ENCODE data around the gene CLPTM1L. TPM values are rescaled to one million over a fixed set of nuclear protein-coding genes. Genes with fewer than 3 reads are reported as not detected.

Gene CLPTM1L
- total RNA-seq, 1 experiment from 2014 or later, result 141 TPM

DNA sequence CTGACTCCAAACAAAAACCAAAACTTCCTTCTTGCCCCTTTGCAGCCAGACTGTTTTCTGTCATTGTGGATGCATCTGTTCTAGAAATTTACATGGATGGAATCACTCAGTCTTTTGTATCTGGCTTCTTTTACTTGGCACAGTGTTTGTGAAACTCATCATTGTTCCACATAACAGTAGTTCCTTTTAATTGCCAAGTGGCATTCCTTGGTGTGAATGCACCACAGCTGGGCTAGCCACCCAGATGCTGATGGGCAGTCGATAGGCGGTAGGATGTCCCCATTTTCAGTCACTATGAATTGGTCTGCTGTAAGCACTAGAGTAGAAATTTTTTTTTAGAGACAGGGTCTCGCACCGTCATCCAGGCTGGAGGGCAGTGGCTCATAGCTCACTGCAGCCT lies 6.3 kb upstream of the CLPTM1L start:
- no peak overlapping the region for H3K4me3 ChIP-seq (ENCODE audit: low read length)
- H2AFZ ChIP-seq (ENCODE audit: low read length), result no peak overlapping the region
- H3K4me2 ChIP-seq (ENCODE audit: low read depth, low read length, poor library complexity, severe bottlenecking), result no peak overlapping the region
- no peak overlapping the region for H3K27ac ChIP-seq (ENCODE audit: low read length)
- H3K9me2 ChIP-seq (replicated peaks; ENCODE audit: insufficient read depth, low read length), result no peaks in the 10 kb centered on the region
- H3K4me1 ChIP-seq (ENCODE audit: low read length), result peaks cover 2% of the 10 kb centered on the region
- DNase-seq, result no peak
- H3K27me3 ChIP-seq (ENCODE audit: low read length), result no peaks in the 10 kb centered on the region
- H3K79me2 ChIP-seq (ENCODE audit: low read length), result no peaks in the 10 kb centered on the region
- no peaks in the 10 kb centered on the region; the same call in 1 of the 2 replicates for H4K20me1 ChIP-seq (ENCODE audit: insufficient read depth, low read depth, low read length)
- H3K9ac ChIP-seq (ENCODE audit: low read length), result no peak overlapping the region
- no peaks in the 10 kb centered on the region for H3K36me3 ChIP-seq (ENCODE audit: insufficient read depth, low read length)
- H3K9me3 ChIP-seq (ENCODE audit: low read length), result no peaks in the 10 kb centered on the region

DNA sequence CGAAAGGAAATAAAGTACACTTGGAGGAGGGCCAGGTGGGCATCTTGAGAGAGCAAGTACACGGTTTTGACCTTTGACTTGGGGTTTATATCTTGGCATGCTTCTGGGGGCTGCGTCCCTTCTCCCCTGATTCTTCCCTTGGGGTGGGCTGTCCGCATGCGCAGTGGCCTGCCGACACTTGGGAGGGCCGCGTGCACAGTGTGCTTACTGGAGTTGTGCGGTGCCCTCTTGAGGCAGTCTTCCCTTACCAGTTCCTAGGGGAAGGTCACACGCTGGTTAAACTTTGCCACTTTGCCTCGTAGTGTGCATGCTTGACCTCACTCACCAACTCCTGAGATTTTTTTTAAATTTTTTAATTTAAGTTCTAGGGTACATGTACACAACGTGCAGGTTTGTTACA lies 4.3 kb upstream of the CLPTM1L start:
- Histone ChIP-seq H3K9me2 (replicated peaks; ENCODE audit: insufficient read depth, low read length) (no peaks in the 10 kb centered on the region), H3K27me3 (ENCODE audit: low read length) (no peaks in the 10 kb centered on the region), H3K4me3 (ENCODE audit: low read length) (no peak overlapping the region), H3K36me3 (ENCODE audit: insufficient read depth, low read length) (no peaks in the 10 kb centered on the region), H3K27ac (ENCODE audit: low read length) (no peak overlapping the region), H3K4me2 (ENCODE audit: low read depth, low read length, poor library complexity, severe bottlenecking) (no peak overlapping the region), H3K9ac (ENCODE audit: low read length) (no peak overlapping the region), H2AFZ (ENCODE audit: low read length) (no peak overlapping the region), H3K4me1 (ENCODE audit: low read length) (peaks cover 8% of the 10 kb centered on the region), H4K20me1 (ENCODE audit: insufficient read depth, low read depth, low read length) (no peaks in the 10 kb centered on the region; the same call in 1 of the 2 replicates), H3K9me3 (ENCODE audit: low read length) (no peaks in the 10 kb centered on the region), H3K79me2 (ENCODE audit: low read length) (peaks cover 4% of the 10 kb centered on the region)
- no peak for DNase-seq

DNA sequence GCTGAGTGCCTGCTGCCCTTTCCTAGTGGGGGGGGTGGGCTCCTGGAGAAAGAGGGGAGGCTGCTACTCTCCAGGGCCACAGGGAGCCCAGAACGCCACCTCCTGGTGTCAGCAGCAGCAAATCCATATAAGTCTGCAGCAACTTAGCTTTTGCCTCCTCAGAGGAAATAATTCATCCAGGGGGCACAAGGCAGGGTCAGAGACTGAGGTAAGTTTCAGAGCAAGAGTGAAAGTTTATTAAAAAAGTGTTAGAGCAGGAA lies 4.0 kb upstream of the CLPTM1L start:
- Histone ChIP-seq H3K4me3 (ENCODE audit: low read length) (no peak overlapping the region), H3K27ac (ENCODE audit: low read length) (no peak overlapping the region), H3K9me2 (replicated peaks; ENCODE audit: insufficient read depth, low read length) (no peaks in the 10 kb centered on the region), H3K9me3 (ENCODE audit: low read length) (no peaks in the 10 kb centered on the region), H3K4me1 (ENCODE audit: low read length) (peaks cover 10% of the 10 kb centered on the region), H4K20me1 (ENCODE audit: insufficient read depth, low read depth, low read length) (no peaks in the 10 kb centered on the region; the same call in 1 of the 2 replicates), H3K79me2 (ENCODE audit: low read length) (peaks cover 7% of the 10 kb centered on the region), H3K36me3 (ENCODE audit: insufficient read depth, low read length) (no peaks in the 10 kb centered on the region), H2AFZ (ENCODE audit: low read length) (no peak overlapping the region), H3K27me3 (ENCODE audit: low read length) (no peaks in the 10 kb centered on the region), H3K4me2 (ENCODE audit: low read depth, low read length, poor library complexity, severe bottlenecking) (no peak overlapping the region), H3K9ac (ENCODE audit: low read length) (no peak overlapping the region)
- no peak for DNase-seq

DNA sequence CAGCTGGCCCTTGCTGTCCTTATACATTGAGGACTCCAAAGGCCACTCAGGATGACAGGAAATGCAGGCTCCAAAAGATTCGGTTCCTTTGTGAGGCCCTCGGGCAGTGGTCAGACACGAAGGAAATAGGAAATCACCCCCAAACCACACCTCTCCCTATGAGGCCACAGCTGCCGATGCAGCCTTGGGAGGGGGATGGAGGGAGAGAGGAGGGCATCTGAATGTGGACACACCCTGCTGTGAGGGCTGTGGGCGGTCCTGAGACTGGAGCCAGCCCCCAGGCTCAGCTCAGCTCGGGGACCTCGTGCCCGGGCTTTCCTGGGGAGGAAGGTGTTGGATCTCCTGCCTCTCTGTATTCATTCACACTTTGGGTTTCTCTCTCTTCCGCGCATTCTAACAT lies 2.7 kb upstream of the CLPTM1L start:
- H3K4me3 ChIP-seq (ENCODE audit: low read length), result no peak overlapping the region
- H3K9ac ChIP-seq (ENCODE audit: low read length), result no peak overlapping the region
- no peak for DNase-seq
- peaks cover 24% of the 10 kb centered on the region for H3K4me1 ChIP-seq (ENCODE audit: low read length)
- no peaks in the 10 kb centered on the region for H3K9me3 ChIP-seq (ENCODE audit: low read length)
- H3K4me2 ChIP-seq (ENCODE audit: low read depth, low read length, poor library complexity, severe bottlenecking), result no peak overlapping the region
- no peaks in the 10 kb centered on the region; the same call in 1 of the 2 replicates for H4K20me1 ChIP-seq (ENCODE audit: insufficient read depth, low read depth, low read length)
- no peaks in the 10 kb centered on the region for H3K9me2 ChIP-seq (replicated peaks; ENCODE audit: insufficient read depth, low read length)
- H3K36me3 ChIP-seq (ENCODE audit: insufficient read depth, low read length), result 0 out of 2 replicates have a peak, but pooled peaks cover 3% of the 10 kb centered on the region
- H3K27ac ChIP-seq (ENCODE audit: low read length), result no peak overlapping the region
- H3K27me3 ChIP-seq (ENCODE audit: low read length), result no peaks in the 10 kb centered on the region
- H3K79me2 ChIP-seq (ENCODE audit: low read length), result peaks cover 21% of the 10 kb centered on the region
- no peak overlapping the region for H2AFZ ChIP-seq (ENCODE audit: low read length)

DNA sequence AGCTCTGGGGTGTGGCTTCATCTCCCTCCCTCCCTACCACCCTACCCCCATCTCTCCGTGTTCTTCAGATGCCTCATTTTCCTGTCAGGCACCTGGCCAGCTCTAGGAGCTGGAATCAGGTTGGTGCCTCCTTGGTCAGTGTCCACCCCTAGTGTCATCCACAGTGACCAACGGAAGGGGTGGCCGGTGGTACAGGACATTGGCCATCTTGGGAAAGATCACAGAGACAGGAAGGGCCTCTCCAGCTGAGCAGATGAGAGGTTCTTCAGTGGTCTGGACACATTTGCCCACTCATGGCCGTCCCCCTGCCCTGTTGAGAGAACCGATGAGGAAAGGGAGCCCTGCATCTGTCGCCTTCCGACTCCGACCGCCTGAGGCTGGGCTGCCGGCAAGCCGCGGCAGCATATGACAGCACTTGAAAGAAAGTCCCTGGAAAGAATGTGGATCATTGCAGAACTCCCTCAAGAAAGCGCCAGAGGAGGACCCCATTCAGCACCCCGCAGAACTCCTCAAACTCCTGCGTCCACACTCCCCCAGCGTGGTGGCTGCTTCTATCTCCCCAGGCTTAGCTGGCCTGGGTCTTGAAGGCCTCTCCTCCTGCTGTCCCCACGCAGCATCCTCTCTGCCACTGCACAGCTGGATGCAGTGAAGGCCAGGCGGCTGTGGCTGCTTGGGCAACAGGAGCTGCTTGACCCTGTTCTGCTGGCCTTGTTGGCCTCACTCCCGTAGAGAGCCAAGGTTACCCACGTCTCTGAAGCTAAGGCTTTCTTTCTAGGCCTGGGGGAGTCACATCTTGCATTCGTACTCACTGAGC lies 1.9 kb upstream of the CLPTM1L start:
- Histone ChIP-seq H3K27me3 (ENCODE audit: low read length) (no peaks in the 10 kb centered on the region), H3K9me2 (replicated peaks; ENCODE audit: insufficient read depth, low read length) (no peaks in the 10 kb centered on the region), H3K36me3 (ENCODE audit: insufficient read depth, low read length) (peaks cover 9% of the 10 kb centered on the region; the same call in 1 of the 2 replicates), H3K27ac (ENCODE audit: low read length) (no peak overlapping the region), H3K79me2 (ENCODE audit: low read length) (peaks cover 28% of the 10 kb centered on the region), H3K4me3 (ENCODE audit: low read length) (no peak overlapping the region), H3K4me2 (ENCODE audit: low read depth, low read length, poor library complexity, severe bottlenecking) (no peak overlapping the region), H3K9ac (ENCODE audit: low read length) (0 out of 2 replicates have a peak overlapping the region, but pooled peaks have one; percentile 90), H4K20me1 (ENCODE audit: insufficient read depth, low read depth, low read length) (no peaks in the 10 kb centered on the region; the same call in 1 of the 2 replicates), H3K9me3 (ENCODE audit: low read length) (no peaks in the 10 kb centered on the region), H2AFZ (ENCODE audit: low read length) (no peak overlapping the region), H3K4me1 (ENCODE audit: low read length) (peaks cover 31% of the 10 kb centered on the region)
- DNase-seq, result no peak

DNA sequence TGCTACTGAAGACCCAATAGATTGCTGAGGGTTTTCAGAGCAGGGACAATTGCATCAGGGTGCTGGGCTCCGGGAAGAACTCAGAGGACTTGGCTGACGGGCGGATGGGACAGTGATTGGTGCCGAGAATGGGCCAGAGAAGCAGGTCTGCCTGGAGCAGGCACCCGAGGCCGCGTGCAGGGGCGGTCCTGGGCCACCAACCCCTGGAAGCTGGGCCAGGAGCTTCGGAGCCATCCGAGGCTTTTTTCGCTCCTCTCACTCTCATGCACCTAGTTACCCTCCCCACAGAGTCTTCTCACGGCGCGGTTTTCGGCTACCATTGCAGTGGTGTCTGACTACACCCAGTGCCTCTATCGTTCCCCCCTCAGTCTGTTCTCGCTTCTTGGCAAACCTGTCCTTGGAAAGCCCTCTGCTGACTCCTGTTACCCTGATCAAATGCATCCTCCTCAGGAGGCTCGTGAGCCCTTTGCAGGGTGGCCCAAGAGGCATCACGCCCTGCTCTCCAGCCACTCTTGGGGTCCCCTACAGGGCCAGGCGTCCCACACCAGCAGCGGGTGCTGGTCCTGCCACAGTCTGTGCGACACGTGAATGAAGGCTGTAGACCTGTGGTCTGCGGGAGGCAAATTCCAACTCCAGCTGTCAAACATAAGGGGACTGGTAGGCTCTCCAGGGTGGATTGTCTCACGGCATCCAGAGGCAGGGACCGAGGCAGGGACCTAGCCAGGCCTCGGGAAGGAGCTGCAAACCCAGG lies 1.2 kb upstream of the CLPTM1L start:
- H3K36me3 ChIP-seq (ENCODE audit: insufficient read depth, low read length), result peaks cover 17% of the 10 kb centered on the region; the same call in 1 of the 2 replicates
- peak overlapping the region; percentile 90 for H3K9ac ChIP-seq (ENCODE audit: low read length)
- H3K4me3 ChIP-seq (ENCODE audit: low read length), result peak overlapping the region; percentile 95
- no peak overlapping the region for H3K27ac ChIP-seq (ENCODE audit: low read length)
- peak overlapping the region; percentile 71 for H3K4me2 ChIP-seq (ENCODE audit: low read depth, low read length, poor library complexity, severe bottlenecking)
- H2AFZ ChIP-seq (ENCODE audit: low read length), result no peak overlapping the region
- DNase-seq, result no peak
- H3K9me3 ChIP-seq (ENCODE audit: low read length), result no peaks in the 10 kb centered on the region
- peaks cover 35% of the 10 kb centered on the region for H3K79me2 ChIP-seq (ENCODE audit: low read length)
- H3K4me1 ChIP-seq (ENCODE audit: low read length), result peaks cover 39% of the 10 kb centered on the region
- H3K9me2 ChIP-seq (replicated peaks; ENCODE audit: insufficient read depth, low read length), result no peaks in the 10 kb centered on the region
- no peaks in the 10 kb centered on the region; the same call in 1 of the 2 replicates for H4K20me1 ChIP-seq (ENCODE audit: insufficient read depth, low read depth, low read length)
- H3K27me3 ChIP-seq (ENCODE audit: low read length), result no peaks in the 10 kb centered on the region

DNA sequence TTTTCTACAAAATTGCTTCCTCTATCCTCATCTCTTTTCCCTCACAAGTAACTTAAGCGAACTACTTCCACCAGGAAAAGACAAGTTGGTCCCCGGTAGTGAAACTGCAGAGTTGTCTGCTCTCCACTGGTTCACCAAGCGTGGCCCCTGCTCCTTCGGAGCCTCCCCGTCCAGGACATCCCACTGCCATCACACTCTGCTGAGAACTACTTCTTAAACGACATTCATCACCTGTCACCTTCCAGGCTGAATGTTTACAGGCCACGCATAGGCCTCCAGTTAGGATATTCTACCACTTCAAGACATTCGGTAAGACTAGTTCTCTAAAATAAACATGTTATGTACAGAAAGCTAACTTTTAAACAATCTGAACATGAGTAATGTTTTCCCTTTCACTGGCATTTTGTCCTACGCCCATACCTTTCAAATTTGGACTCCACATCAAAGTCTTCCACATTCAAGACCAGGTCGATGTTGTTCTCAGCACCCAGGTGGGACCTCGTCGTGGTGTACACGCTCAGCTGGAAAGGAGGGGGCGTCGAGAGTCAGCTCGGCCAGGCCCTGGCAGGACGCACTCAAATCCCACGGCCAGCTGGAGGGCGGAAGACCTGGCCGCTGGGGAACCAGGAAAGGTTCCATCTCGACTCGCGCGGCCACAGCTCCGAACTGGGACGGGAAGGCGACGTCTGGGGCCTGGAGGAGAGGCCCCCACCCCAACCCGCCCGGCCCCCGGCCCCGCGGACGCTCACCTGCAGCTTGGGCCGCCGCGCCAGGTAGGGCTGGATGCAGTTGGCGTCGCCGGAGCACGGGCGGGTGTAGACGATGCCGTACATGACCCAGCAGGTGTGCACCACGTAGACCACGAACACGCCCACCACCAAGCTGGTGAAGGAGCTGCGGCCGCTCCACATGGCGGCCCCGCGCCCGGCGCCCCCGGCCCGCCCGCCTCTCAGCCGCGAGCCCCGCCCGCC lies 683 bp downstream of the CLPTM1L start:
- Histone ChIP-seq H3K4me1 (ENCODE audit: low read length) (peaks cover 39% of the 10 kb centered on the region), H2AFZ (ENCODE audit: low read length) (no peak overlapping the region), H3K9ac (ENCODE audit: low read length) (peak overlapping the region; percentile 80), H3K4me3 (ENCODE audit: low read length) (peak overlapping the region; percentile 76), H3K79me2 (ENCODE audit: low read length) (peaks cover 42% of the 10 kb centered on the region), H3K9me3 (ENCODE audit: low read length) (no peaks in the 10 kb centered on the region), H3K9me2 (replicated peaks; ENCODE audit: insufficient read depth, low read length) (no peaks in the 10 kb centered on the region), H3K27me3 (ENCODE audit: low read length) (no peaks in the 10 kb centered on the region), H3K36me3 (ENCODE audit: insufficient read depth, low read length) (peaks cover 25% of the 10 kb centered on the region), H3K4me2 (ENCODE audit: low read depth, low read length, poor library complexity, severe bottlenecking) (peak overlapping the region; percentile 96), H4K20me1 (ENCODE audit: insufficient read depth, low read depth, low read length) (peaks cover 7% of the 10 kb centered on the region; the same call in 1 of the 2 replicates), H3K27ac (ENCODE audit: low read length) (0 out of 2 replicates have a peak overlapping the region, but pooled peaks have one; percentile 5)
- DNase-seq, result no peak
